CD1c-positive myeloid dendritic cell (primary cell): ENCODE measurements around the gene ZNF558.

Experiments used
- DNase-seq: peaks from one replicate; pipeline ENCODE4 v3.0.0-alpha.2; 2016; ENCODE audit errors: extremely low spot score

The ZNF558 gene

GRCh38 chr19:8832132-8833021, at the start of gene ZNF558, which contains the start of gene MBD3L1:
Gene ZNF558 (minus strand): TSS chr19:8832304. CDS start chr19:8822659, 9,645 bp downstream.
Gene MBD3L1 (plus strand): TSS chr19:8832377. CDS start chr19:8842679, 10,302 bp downstream.
- DNase-seq, result peak; percentile 97

- no peak for DNase-seq
Measured at GRCh38 chr19:8881512-8881911, 49.4 kb upstream of the ZNF558 start.

- no peak for DNase-seq
Measured at GRCh38 chr19:8880868-8881488, 48.9 kb upstream of the ZNF558 start.

- DNase-seq, result no peak
Measured at GRCh38 chr19:8877854-8878705, 46.0 kb upstream of the ZNF558 start.

GRCh38 chr19:8866344-8866743, 34.2 kb upstream of the ZNF558 start:
- no peak for DNase-seq

- no peak for DNase-seq
Measured at GRCh38 chr19:8858260-8858659, 26.2 kb upstream of the ZNF558 start.

- DNase-seq, result no peak
Measured at GRCh38 chr19:8850488-8850887, 18.4 kb upstream of the ZNF558 start.

- DNase-seq, result no peak
Measured at GRCh38 chr19:8849232-8849631, 17.1 kb upstream of the ZNF558 start.

GRCh38 chr19:8846819-8847218, 14.7 kb upstream of the ZNF558 start:
- no peak for DNase-seq

GRCh38 chr19:8840708-8841107, 8.6 kb upstream of the ZNF558 start:
- no peak for DNase-seq

GRCh38 chr19:8835877-8836276, 3.8 kb upstream of the ZNF558 start:
- no peak for DNase-seq

- DNase-seq, result no peak
Measured at GRCh38 chr19:8835446-8835845, 3.3 kb upstream of the ZNF558 start.

- no peak for DNase-seq
Measured at GRCh38 chr19:8831832-8832131, 322 bp downstream of the ZNF558 start.

- no peak for DNase-seq
Measured at GRCh38 chr19:8831373-8831772, 731 bp downstream of the ZNF558 start.

GRCh38 chr19:8827277-8827676, 4.8 kb downstream of the ZNF558 start:
- no peak for DNase-seq

GRCh38 chr19:8826371-8826770, 5.7 kb downstream of the ZNF558 start:
- no peak for DNase-seq

- no peak for DNase-seq
Measured at GRCh38 chr19:8821748-8822241, 10.3 kb downstream of the ZNF558 start.

- no peak for DNase-seq
Measured at GRCh38 chr19:8820234-8820633, 11.9 kb downstream of the ZNF558 start.

- DNase-seq, result no peak
Measured at GRCh38 chr19:8815780-8816179, 16.3 kb downstream of the ZNF558 start.

- no peak for DNase-seq
Measured at GRCh38 chr19:8814176-8814575, 17.9 kb downstream of the ZNF558 start.

- DNase-seq, result no peak
Measured at GRCh38 chr19:8811315-8812172, 20.6 kb downstream of the ZNF558 start.
